ENCODE measurements around the gene SMYD2. TPM values are rescaled to one million over a fixed set of nuclear protein-coding genes. Genes with fewer than 3 reads are reported as not detected.

SMYD2 gene
- total RNA-seq, 4 donors from 2014 or later = 25.3 to 30.7 (median 27.8) TPM

GRCh38 chr1:214305164-214305751 is 24.3 kb downstream of the SMYD2 start:
- Histone ChIP-seq H3K9me3 (no peaks in the 10 kb centered on the region), H3K36me3 (no peaks in the 10 kb centered on the region), H3K27me3 (no peaks in the 10 kb centered on the region), H3K4me3 (no peak overlapping the region), H3K27ac (no peak overlapping the region), H3K4me1 (peaks cover 4% of the 10 kb centered on the region)
- WGBS = 93% methylated on average over 9 of the region's 9 CpGs
- DNase-seq (ENCODE audit: low spot score in 2 of 2) = no peak
- TF ChIP-seq EP300 (IDR thresholded peaks at IDR 0.05) (no peak), CTCF (IDR thresholded peaks at IDR 0.05) (no peak)

- WGBS = 90% methylated on average over 6 of the region's 6 CpGs
- Histone ChIP-seq H3K9me3 (no peaks in the 10 kb centered on the region), H3K27me3 (no peaks in the 10 kb centered on the region), H3K4me1 (peaks cover 4% of the 10 kb centered on the region), H3K36me3 (no peaks in the 10 kb centered on the region), H3K27ac (no peak overlapping the region), H3K4me3 (no peak overlapping the region)
- DNase-seq (ENCODE audit: low spot score in 2 of 2) = no peak
- TF ChIP-seq CTCF (IDR thresholded peaks at IDR 0.05) (no peak), POLR2AphosphoS5 (IDR thresholded peaks at IDR 0.05) (no peak), EP300 (IDR thresholded peaks at IDR 0.05) (no peak), POLR2A (IDR thresholded peaks at IDR 0.05) (no peak)
Measured at GRCh38 chr1:214306269-214306668, 25.3 kb downstream of the SMYD2 start.

GRCh38 chr1:214310010-214310409 is 29.1 kb downstream of the SMYD2 start:
- TF ChIP-seq POLR2AphosphoS5 (IDR thresholded peaks at IDR 0.05) = no peak
- no peak for TF ChIP-seq EP300 (IDR thresholded peaks at IDR 0.05)
- no peak for TF ChIP-seq POLR2A (IDR thresholded peaks at IDR 0.05)
- no peak for TF ChIP-seq CTCF (IDR thresholded peaks at IDR 0.05)
- Histone ChIP-seq H3K27ac (no peak overlapping the region), H3K9me3 (no peaks in the 10 kb centered on the region), H3K36me3 (no peaks in the 10 kb centered on the region), H3K27me3 (no peaks in the 10 kb centered on the region), H3K4me1 (no peaks in the 10 kb centered on the region), H3K4me3 (no peak overlapping the region)
- 69% methylated on average over 3 of the region's 3 CpGs for WGBS
- DNase-seq (ENCODE audit: low spot score in 2 of 2) = no peak

- 78% methylated on average over 11 of the region's 11 CpGs for WGBS
- Histone ChIP-seq H3K36me3 (peaks cover 7% of the 10 kb centered on the region), H3K27me3 (no peaks in the 10 kb centered on the region), H3K4me1 (no peaks in the 10 kb centered on the region), H3K9me3 (no peaks in the 10 kb centered on the region), H3K4me3 (no peak overlapping the region), H3K27ac (no peak overlapping the region)
- no peak for DNase-seq (ENCODE audit: low spot score in 2 of 2)
- TF ChIP-seq POLR2AphosphoS5 (IDR thresholded peaks at IDR 0.05) (no peak), EP300 (IDR thresholded peaks at IDR 0.05) (no peak), POLR2A (IDR thresholded peaks at IDR 0.05) (no peak), CTCF (IDR thresholded peaks at IDR 0.05) (no peak)
Measured at GRCh38 chr1:214310777-214311690, 30.1 kb downstream of the SMYD2 start.

- no peak for TF ChIP-seq EP300 (IDR thresholded peaks at IDR 0.05)
- TF ChIP-seq POLR2AphosphoS5 (IDR thresholded peaks at IDR 0.05) = no peak
- no peak for TF ChIP-seq POLR2A (IDR thresholded peaks at IDR 0.05)
- TF ChIP-seq CTCF (IDR thresholded peaks at IDR 0.05) = no peak
- no peak for DNase-seq (ENCODE audit: low spot score in 2 of 2)
- WGBS = 91% methylated on average over 10 of the region's 10 CpGs
Measured at GRCh38 chr1:214312530-214313051, 31.6 kb downstream of the SMYD2 start.

More at GRCh38 chr1:214312530-214313051, 31.6 kb downstream of the SMYD2 start:
- Histone ChIP-seq H3K27ac (no peak overlapping the region), H3K4me1 (no peaks in the 10 kb centered on the region), H3K36me3 (peaks cover 11% of the 10 kb centered on the region), H3K9me3 (no peaks in the 10 kb centered on the region), H3K27me3 (no peaks in the 10 kb centered on the region), H3K4me3 (no peak overlapping the region)
